Coronary artery (tissue), 2 donors: ENCODE data around the gene AGPAT3.
"Not testable (repeated sequence)": the region's sequence is repeated elsewhere in the genome, so short reads cannot be mapped to it uniquely, and the experiment has no call there.

Source experiments
- DNase-seq: peaks from one replicate; pipeline ENCODE4 v3.0.0-alpha.2; 2017; ENCODE audit warnings: low spot score
- H3K27ac ChIP-seq, 2 donors: fragments of 200-600 bp; sonication (generic); one replicate each; pipeline ENCODE4 v1.5.1; 2016 to 2019
- H3K4me3 ChIP-seq: fragments of 200-600 bp; sonication (generic); 2 replicates; pipeline ENCODE4 v1.5.1; 2016; ENCODE audit warnings: mild to moderate bottlenecking, moderate library complexity
- TF ChIP-seq, protein P1 (sequence below): fragments of 200-600 bp; sonication (generic); IDR thresholded peaks from one replicate; pipeline ENCODE4 v1.5.1; 2019; ENCODE audit warnings: antibody characterized with exemption

AGPAT3 gene

DNA sequence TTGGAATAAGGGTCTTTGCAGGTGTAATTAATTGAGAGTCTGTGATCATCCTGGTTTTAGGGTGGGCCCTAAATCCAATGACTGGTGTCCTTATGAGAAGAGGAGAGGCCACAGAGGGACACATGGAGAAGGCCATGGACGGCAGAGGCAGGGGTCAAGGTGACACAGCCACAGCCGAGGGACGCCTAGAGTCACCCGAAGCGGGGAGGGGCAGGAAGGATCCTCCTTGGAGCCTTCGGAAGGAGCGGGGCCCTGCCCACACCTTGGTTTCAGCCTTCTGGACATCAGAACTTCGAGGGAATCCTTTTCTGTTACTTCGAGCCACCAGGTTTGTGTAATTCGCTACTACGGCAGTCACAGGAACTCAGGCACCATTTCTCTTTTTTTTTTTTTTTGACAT, 44.6 kb upstream of the AGPAT3 start:
- TF ChIP-seq, protein P1, sequence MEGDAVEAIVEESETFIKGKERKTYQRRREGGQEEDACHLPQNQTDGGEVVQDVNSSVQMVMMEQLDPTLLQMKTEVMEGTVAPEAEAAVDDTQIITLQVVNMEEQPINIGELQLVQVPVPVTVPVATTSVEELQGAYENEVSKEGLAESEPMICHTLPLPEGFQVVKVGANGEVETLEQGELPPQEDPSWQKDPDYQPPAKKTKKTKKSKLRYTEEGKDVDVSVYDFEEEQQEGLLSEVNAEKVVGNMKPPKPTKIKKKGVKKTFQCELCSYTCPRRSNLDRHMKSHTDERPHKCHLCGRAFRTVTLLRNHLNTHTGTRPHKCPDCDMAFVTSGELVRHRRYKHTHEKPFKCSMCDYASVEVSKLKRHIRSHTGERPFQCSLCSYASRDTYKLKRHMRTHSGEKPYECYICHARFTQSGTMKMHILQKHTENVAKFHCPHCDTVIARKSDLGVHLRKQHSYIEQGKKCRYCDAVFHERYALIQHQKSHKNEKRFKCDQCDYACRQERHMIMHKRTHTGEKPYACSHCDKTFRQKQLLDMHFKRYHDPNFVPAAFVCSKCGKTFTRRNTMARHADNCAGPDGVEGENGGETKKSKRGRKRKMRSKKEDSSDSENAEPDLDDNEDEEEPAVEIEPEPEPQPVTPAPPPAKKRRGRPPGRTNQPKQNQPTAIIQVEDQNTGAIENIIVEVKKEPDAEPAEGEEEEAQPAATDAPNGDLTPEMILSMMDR: no peak
- DNase-seq: no peak

DNA sequence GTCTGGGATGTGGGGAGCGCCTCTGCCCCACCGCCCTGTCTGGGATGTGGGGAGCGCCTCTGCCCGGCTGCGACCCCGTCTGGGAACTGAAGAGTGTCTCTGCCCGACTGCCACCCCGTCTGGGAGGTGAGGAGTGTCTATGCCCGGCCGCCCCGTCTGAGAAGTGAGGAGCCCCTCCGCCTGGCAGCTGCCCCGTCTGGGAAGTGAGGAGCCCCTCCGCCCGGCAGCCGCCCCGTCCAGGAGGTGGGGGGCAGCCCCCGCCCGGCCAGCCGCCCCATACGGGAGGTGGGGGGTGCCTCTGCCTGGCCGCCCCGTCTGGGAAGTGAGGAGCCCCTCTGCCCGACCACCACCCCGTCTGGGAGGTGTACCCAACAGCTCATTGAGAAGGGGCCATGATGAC, 42.9 kb upstream of the AGPAT3 start:
- H3K27ac ChIP-seq, DNase-seq, H3K4me3 ChIP-seq: not testable (repeated sequence)

More for the DNA sequence above, 44.6 kb upstream of the AGPAT3 start:
- no peak overlapping the region for H3K4me3 ChIP-seq
- no peak overlapping the region for H3K27ac ChIP-seq

DNA sequence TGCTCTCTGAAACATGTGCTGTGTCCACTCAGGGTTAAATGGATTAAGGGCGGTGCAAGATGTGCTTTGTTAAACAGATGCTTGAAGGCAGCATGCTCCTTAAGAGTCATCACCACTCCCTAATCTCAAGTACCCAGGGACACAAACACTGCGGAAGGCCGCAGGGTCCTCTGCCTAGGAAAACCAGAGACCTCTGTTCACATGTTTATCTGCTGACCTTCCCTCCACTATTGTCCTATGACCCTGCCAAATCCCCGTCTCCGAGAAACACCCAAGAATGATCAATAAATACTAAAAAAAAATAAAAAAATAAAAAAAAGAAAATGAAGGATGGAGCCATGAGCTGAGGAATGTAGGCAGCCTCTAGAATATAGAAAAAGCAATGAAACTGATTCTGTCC, 42.3 kb upstream of the AGPAT3 start:
- not testable (repeated sequence) for H3K27ac ChIP-seq, DNase-seq

DNA sequence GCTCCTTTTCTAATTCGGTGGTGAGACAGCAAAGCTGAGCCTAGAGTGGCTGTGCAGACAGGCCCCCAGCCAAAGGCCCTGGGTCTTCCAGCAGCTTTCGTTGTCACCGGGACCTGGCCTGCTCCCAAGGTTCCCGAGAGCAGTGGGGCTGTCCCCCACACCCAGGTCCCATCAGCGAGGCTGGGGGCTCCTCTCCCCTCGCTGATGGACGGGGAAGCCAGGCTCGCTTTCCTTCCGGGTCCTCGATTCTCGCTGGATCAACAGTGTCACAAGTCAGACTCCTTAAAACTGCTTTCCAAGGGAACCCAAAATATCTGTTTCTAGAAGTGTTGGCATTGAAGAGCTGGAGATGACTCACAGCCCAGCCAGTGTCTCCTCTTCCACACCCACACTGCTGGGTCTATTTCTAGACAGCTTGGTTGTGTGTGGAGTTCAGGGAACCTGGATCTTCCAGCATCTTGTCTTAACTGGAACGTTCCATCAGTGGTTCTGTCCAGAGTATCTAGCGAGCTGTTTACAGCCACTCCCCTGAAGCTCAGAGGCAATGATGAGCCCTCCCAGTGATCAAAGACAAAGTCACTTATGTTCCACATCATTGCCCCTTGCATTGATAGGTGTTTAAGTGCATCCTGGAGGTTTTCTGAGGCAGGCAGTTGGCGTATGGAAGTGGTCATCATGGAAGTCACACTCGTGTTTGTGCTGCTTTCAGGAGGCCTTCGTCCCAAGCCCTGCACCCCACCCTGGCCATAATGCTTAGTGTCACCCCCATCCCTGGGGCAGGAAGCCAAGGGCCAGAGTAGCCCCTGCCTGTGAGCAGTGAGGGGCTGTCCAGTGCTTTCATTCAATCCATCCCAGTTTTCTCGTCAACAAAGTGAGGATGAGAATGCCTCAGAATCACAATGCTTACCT, 40.4 kb upstream of the AGPAT3 start:
- Histone ChIP-seq H3K4me3 (no peak overlapping the region), H3K27ac (no peak overlapping the region)
- no peak for DNase-seq
- TF ChIP-seq, protein P1: no peak

More for the DNA sequence above, 42.3 kb upstream of the AGPAT3 start:
- not testable (repeated sequence) for H3K4me3 ChIP-seq

DNA sequence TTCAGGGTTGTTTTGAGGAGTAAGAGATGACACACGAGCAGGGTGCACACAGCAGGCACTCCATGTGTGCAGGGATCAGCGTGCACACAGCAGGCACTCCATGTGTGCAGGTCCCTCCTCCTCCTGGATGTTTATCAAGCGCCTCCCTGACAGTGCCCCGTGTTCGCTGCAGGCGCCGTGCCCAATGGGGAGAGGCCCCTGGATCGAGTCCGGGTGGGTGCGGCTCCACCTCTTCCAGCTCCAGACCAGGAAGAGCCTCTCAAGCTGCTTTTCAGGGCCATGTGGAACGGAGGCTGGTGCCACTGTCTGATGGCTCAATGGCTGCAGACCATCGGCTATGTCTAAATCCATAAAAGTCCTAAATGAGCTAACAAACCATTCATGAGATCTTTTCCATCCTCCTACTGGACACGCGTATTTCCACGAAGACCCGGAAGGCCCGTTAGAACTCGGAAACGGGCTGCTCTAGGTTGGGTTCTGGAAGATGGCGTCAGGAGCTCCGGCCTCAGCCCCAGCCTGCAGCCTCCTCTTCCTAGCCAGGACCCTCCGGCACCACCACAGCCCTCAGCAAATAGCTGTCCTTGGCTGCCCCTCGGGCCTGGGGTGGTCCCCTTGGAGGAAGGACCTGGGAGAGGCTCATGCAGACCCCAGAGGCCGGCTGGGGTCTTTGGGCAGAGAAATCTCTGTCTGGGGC, 39.6 kb upstream of the AGPAT3 start:
- TF ChIP-seq, protein P1: no peak
- DNase-seq: no peak
- H3K27ac ChIP-seq: no peak overlapping the region
- no peak overlapping the region for H3K4me3 ChIP-seq

DNA sequence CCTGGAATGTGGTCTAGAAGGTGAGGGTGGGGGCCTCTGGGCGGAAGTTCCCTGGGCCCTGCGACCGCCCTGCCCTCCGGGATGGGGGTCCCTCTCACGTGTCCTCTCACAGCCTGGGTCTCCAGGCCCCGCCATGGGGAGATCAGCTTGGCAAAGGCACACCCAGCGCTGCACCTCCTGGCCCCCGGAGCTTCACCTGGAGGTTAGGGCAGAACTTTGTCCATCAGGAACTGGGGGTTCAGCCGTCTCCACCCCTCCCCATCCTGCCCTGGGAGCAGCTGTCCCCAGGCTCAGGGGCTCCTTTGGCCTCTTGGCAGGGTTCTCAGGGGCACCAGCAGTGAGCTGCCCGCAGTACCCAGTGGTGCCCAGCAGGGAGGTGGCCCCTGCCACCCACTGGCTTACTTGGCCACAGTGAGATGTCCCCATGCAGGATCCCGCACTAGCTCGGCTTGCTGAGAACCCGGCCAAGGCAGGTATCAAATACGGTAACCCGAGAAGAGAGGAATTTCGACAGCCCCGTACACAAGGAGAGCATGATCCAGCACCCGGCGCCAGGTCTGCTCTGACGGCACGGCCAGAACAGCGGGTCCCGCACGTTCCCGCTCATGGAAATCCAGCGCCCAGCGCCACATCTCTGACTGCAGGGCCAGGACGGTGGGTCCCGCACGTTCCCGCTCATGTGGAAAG, 38.9 kb upstream of the AGPAT3 start:
- TF ChIP-seq, protein P1: no peak
- Histone ChIP-seq H3K4me3 (no peak overlapping the region), H3K27ac (no peak overlapping the region)
- DNase-seq: no peak

DNA sequence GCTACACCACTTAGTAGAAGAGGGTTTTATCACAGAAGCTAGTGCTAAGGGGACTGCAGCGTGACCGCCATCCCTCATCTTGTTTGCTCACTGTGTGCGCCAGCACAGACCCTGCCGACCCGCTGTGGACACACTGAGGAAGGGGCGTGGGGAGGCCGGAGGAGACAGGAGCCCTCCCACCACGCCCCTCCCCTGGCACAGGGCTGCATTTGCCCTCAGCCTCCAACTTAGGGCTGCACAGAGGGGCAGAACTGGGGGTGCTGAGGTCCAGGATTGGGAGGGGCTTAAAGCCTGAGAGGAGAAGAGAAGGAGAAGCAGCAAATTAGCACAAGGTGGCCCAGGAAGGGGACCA, 38.4 kb upstream of the AGPAT3 start:
- H3K4me3 ChIP-seq: no peak overlapping the region
- TF ChIP-seq, protein P1: no peak
- DNase-seq: no peak
- no peak overlapping the region for H3K27ac ChIP-seq
